HCT116 (cell line): ENCODE results near the gene CDK19.

Experiments used
- CTCF ChIP-seq, 3 experiments: fragments of 200-600 bp in 1 of 3; sonication (generic) in 1 of 3; IDR thresholded peaks in 2 of 3; conservative IDR thresholded peaks in 1 of 3; 2 replicates each; pipeline ENCODE4 v1.5.1; 2012 to 2017; ENCODE audit warnings: low read depth in 2 of 3, low read length in 2 of 3, antibody characterized with exemption in 1 of 3, borderline replicate concordance in 1 of 3, control low read depth in 1 of 3, mild to moderate bottlenecking in 1 of 3, mixed read lengths in 1 of 3, mixed run types in 1 of 3, moderate library complexity in 1 of 3; ENCODE audit not compliant: insufficient read depth in 1 of 3
- JUND ChIP-seq: IDR thresholded peaks from 2 replicates; pipeline ENCODE4 v1.6.1; 2012
- POLR2A ChIP-seq: IDR thresholded peaks from 2 replicates; pipeline ENCODE4 v1.7.0; 2011; ENCODE audit warnings: borderline replicate concordance; ENCODE audit not compliant: insufficient read depth, insufficient read length; ENCODE audit errors: extremely low read depth
- POLR2AphosphoS5 ChIP-seq: IDR thresholded peaks from 2 replicates; pipeline ENCODE4 v1.6.1; 2011; ENCODE audit warnings: mild to moderate bottlenecking, low read depth, low read length, moderate library complexity

DNA sequence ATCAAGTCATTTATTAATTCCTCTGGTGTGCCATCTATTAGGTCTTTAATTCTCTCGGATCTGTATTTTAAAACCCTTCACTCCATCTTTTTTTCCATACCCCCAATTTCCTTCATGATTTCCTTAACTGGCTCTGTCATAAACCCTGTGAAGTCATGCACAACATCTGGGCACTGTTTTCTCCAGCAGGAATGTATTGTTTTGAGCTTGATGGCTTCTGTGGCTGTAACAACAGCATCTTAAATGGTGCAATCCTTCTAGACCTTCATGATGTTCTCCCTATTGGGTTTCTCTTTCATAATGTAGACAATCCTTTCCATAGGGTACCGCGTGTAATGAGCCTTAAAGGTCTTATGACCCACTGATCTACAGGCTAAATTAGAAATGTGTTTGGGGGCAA lies 29.0 kb downstream of the CDK19 start:
- no peak for TF ChIP-seq POLR2AphosphoS5
- no peak for TF ChIP-seq CTCF (IDR thresholded peaks at IDR 0.05 in 2 of 3, conservative IDR thresholded peaks at IDR 0.05 in 1 of 3; ENCODE audit: borderline replicate concordance in 1 of 3, insufficient read depth in 1 of 3, low read depth in 2 of 3, low read length in 2 of 3)
- TF ChIP-seq POLR2A = no peak
- no peak for TF ChIP-seq JUND
